ENCODE data around the gene HERC4.

DNA sequence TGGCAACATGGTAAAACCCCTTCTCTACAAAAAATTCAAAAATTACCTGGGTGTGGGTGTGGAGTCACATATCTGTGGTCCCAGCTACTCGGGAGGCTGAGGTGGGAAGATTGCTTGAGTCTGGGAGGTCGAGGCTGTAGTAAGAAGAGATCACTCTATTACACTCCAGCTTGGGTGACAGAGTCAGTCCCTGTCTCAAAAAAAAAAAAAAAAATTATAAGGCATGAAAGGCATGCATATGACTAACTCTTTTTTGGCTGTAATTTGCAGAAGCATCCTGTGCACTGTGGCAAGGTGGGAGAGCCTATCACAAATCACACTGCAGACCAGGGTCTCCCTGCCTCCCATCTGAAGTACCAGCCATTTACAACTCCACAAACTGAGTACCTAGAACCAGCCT, 20.1 kb upstream of the HERC4 start:
- TF ChIP-seq, protein P1, sequence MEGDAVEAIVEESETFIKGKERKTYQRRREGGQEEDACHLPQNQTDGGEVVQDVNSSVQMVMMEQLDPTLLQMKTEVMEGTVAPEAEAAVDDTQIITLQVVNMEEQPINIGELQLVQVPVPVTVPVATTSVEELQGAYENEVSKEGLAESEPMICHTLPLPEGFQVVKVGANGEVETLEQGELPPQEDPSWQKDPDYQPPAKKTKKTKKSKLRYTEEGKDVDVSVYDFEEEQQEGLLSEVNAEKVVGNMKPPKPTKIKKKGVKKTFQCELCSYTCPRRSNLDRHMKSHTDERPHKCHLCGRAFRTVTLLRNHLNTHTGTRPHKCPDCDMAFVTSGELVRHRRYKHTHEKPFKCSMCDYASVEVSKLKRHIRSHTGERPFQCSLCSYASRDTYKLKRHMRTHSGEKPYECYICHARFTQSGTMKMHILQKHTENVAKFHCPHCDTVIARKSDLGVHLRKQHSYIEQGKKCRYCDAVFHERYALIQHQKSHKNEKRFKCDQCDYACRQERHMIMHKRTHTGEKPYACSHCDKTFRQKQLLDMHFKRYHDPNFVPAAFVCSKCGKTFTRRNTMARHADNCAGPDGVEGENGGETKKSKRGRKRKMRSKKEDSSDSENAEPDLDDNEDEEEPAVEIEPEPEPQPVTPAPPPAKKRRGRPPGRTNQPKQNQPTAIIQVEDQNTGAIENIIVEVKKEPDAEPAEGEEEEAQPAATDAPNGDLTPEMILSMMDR (IDR thresholded peaks at IDR 0.05), result no peak
- no peak for TF ChIP-seq POLR2A (IDR thresholded peaks at IDR 0.05)

Data from lower leg skin (tissue), 3 donors.